Measurements from ENCODE around the gene SGPP1.

- no peak for TF ChIP-seq CTCF (IDR thresholded peaks at IDR 0.05)
- no peak for TF ChIP-seq POLR2A (IDR thresholded peaks at IDR 0.05)
These were observed 49.2 kb upstream of the SGPP1 start for GRCh38 chr14:63777024-63777423.

All from lower leg skin (tissue), 3 donors.